Keratinocyte (primary cell): Measurements from ENCODE around the gene AFF2. TPM values are rescaled to one million over a fixed set of nuclear protein-coding genes. Genes with fewer than 3 reads are reported as not detected.

Experiments
- DNase-seq: peaks from one replicate; pipeline ENCODE4 v3.0.0-alpha.2; 2011; ENCODE audit warnings: low read depth, missing footprints, low spot score
- FAIRE-seq: peaks from 2 replicates; lab custom pipeline; 2011; peaks lifted over from hg19 to GRCh38; lab: Jason Lieb, UNC
- H2AFZ ChIP-seq: 2 replicates; pipeline ENCODE4 v1.6.0; 2012; ENCODE audit warnings: low read length, control low read depth, inconsistent platforms; ENCODE audit not compliant: control insufficient read depth
- H3K27ac ChIP-seq: 2 replicates; pipeline ENCODE4 v1.5.1; 2011; ENCODE audit warnings: low read length; ENCODE audit not compliant: control insufficient read depth, insufficient read depth
- H3K27me3 ChIP-seq: 3 replicates; pipeline ENCODE4 v1.6.0; 2011; ENCODE audit warnings: low read length; ENCODE audit not compliant: control insufficient read depth, insufficient read depth; ENCODE audit errors: extremely low read depth
- H3K36me3 ChIP-seq, 2 experiments: 2 replicates in 1 of 2; 3 replicates in 1 of 2; pipeline ENCODE4 v1.5.1; 2011; ENCODE audit warnings: low read length in 2 of 2, mild to moderate bottlenecking in 1 of 2; ENCODE audit not compliant: control insufficient read depth in 2 of 2, insufficient read depth in 2 of 2; ENCODE audit errors: extremely low read depth in 1 of 2
- H3K4me1 ChIP-seq: 3 replicates; pipeline ENCODE4 v1.5.1; 2011; ENCODE audit warnings: low read length; ENCODE audit not compliant: control insufficient read depth, insufficient read depth; ENCODE audit errors: extremely low read depth
- H3K4me2 ChIP-seq: 3 replicates; pipeline ENCODE4 v1.6.0; 2011; ENCODE audit warnings: low read depth, low read length; ENCODE audit not compliant: control insufficient read depth, insufficient read depth; ENCODE audit errors: extremely low read depth
- H3K4me3 ChIP-seq, 3 experiments: fragments of 200-600 bp in 1 of 3; sonication (generic) in 1 of 3; 2 replicates in 2 of 3; 3 replicates in 1 of 3; pipeline ENCODE4 v1.5.1; 2011 to 2016; ENCODE audit warnings: low read length in 3 of 3, mild to moderate bottlenecking in 3 of 3, control low read depth in 2 of 3, inconsistent platforms in 1 of 3, low read depth in 1 of 3, mixed read lengths in 1 of 3, mixed run types in 1 of 3, moderate library complexity in 1 of 3; ENCODE audit not compliant: control insufficient read depth in 2 of 3, insufficient read depth in 2 of 3; ENCODE audit errors: extremely low read depth in 1 of 3
- H3K79me2 ChIP-seq: 2 replicates; pipeline ENCODE4 v1.6.0; 2012; ENCODE audit warnings: low read length; ENCODE audit not compliant: control insufficient read depth, insufficient read depth
- H3K9ac ChIP-seq: 3 replicates; pipeline ENCODE4 v1.6.0; 2011; ENCODE audit warnings: low read length; ENCODE audit not compliant: control insufficient read depth, insufficient read depth; ENCODE audit errors: extremely low read depth
- H3K9me1 ChIP-seq: 3 replicates; pipeline ENCODE4 v1.6.0; 2011; ENCODE audit warnings: low read length; ENCODE audit not compliant: control insufficient read depth, insufficient read depth; ENCODE audit errors: extremely low read depth
- H3K9me3 ChIP-seq: 2 replicates; pipeline ENCODE4 v1.5.1; 2012; ENCODE audit warnings: low read depth, low read length; ENCODE audit not compliant: control insufficient read depth
- H4K20me1 ChIP-seq: 3 replicates; pipeline ENCODE4 v1.6.0; 2011; ENCODE audit warnings: low read length; ENCODE audit not compliant: control insufficient read depth, insufficient read depth; ENCODE audit errors: extremely low read depth
- CTCF ChIP-seq, 3 experiments: IDR thresholded peaks in 1 of 3; conservative IDR thresholded peaks in 1 of 3; optimal IDR thresholded peaks in 1 of 3; 2 replicates in 2 of 3; 3 replicates in 1 of 3; pipeline versions ENCODE3 to v1.5.1; 2011; ENCODE audit warnings: low read length in 3 of 3, mild to moderate bottlenecking in 3 of 3, moderate library complexity in 2 of 3, control low read depth in 1 of 3, inconsistent platforms in 1 of 3; ENCODE audit not compliant: insufficient read depth in 2 of 3; ENCODE audit errors: extremely low read depth in 1 of 3
- EZH2 ChIP-seq: IDR thresholded peaks from one replicate; pipeline ENCODE4 v1.6.1; 2012; ENCODE audit warnings: inconsistent platforms, mild to moderate bottlenecking, low read length, moderate library complexity
- dilution Hi-C: fragments of 300-500 bp; cut with MboI; formaldehyde crosslinking; loops from one replicate; pipeline ENCODE4 v1.7.0; 2020; ENCODE audit warnings: low sequenced_read_pairs; ENCODE audit not compliant: extremely low pct_ligation_motif_present
- polyA plus RNA-seq, 5 experiments: library from polyadenylated mRNA; depleted of rRNA in 3 of 5; stranded (reverse) in 3 of 5; stranded (forward) in 1 of 5; unstranded in 1 of 5; fragments of >200 nt; gene quantifications; 1 replicate in 1 of 5; 2 replicates in 3 of 5; 3 replicates in 1 of 5; pipeline versions ENCODE4 v1.2.1 to v1.2.3, GENCODE V29; 2011 to 2012; ENCODE audit warnings: missing spikeins in 2 of 5, low read depth in 1 of 5, low replicate concordance in 1 of 5

Gene AFF2
- polyA plus RNA-seq, 1 donor (not counting 4 experiments of a cell fraction or from before 2014, with no cell fraction given): 0.01 TPM

GRCh38 chrX:148624951-148625474, 124.6 kb downstream of the AFF2 start:
- H3K27me3 ChIP-seq: no peaks in the 10 kb centered on the region
- no peaks in the 10 kb centered on the region for H4K20me1 ChIP-seq
- no peaks in the 10 kb centered on the region for H3K4me1 ChIP-seq
- H3K36me3 ChIP-seq: no peaks in the 10 kb centered on the region
- no peak overlapping the region for H3K27ac ChIP-seq
- no peak for FAIRE-seq
- no peak overlapping the region for H2AFZ ChIP-seq
- dilution Hi-C loops: no loop called here
- no peaks in the 10 kb centered on the region for H3K79me2 ChIP-seq
- TF ChIP-seq EZH2: no peak
- no peak for TF ChIP-seq CTCF (optimal IDR thresholded peaks at IDR 0.05 in 1 of 3, IDR thresholded peaks at IDR 0.05 in 1 of 3, conservative IDR thresholded peaks at IDR 0.05 in 1 of 3; ENCODE audit: extremely low read depth in 1 of 3, insufficient read depth in 2 of 3, low read length in 3 of 3)
- no peak overlapping the region for H3K4me3 ChIP-seq
- no peak for DNase-seq
- H3K9me3 ChIP-seq: no peaks in the 10 kb centered on the region
- no peak overlapping the region for H3K9ac ChIP-seq
- H3K9me1 ChIP-seq: no peaks in the 10 kb centered on the region
- no peak overlapping the region for H3K4me2 ChIP-seq

- DNase-seq (no peak), FAIRE-seq (no peak)
- Histone ChIP-seq H3K9me1 (no peaks in the 10 kb centered on the region), H3K9me3 (no peaks in the 10 kb centered on the region), H3K27me3 (no peaks in the 10 kb centered on the region), H3K9ac (no peak overlapping the region), H3K4me1 (no peaks in the 10 kb centered on the region), H2AFZ (no peak overlapping the region), H4K20me1 (no peaks in the 10 kb centered on the region), H3K36me3 (no peaks in the 10 kb centered on the region), H3K4me2 (no peak overlapping the region), H3K4me3 (no peak overlapping the region), H3K79me2 (no peaks in the 10 kb centered on the region), H3K27ac (no peak overlapping the region)
- dilution Hi-C loops: no loop called here
- TF ChIP-seq EZH2 (no peak), CTCF (optimal IDR thresholded peaks at IDR 0.05 in 1 of 3, IDR thresholded peaks at IDR 0.05 in 1 of 3, conservative IDR thresholded peaks at IDR 0.05 in 1 of 3; ENCODE audit: extremely low read depth in 1 of 3, insufficient read depth in 2 of 3, low read length in 3 of 3) (no peak)
These were observed 128.2 kb downstream of the AFF2 start for GRCh38 chrX:148628621-148629020.
